ENCODE data around the gene SMCR8. TPM values are rescaled to one million over a fixed set of nuclear protein-coding genes. Genes with fewer than 3 reads are reported as not detected.
"Not testable (repeated sequence)": the region's sequence is repeated elsewhere in the genome, so short reads cannot be mapped to it uniquely, and the experiment has no call there.

The SMCR8 gene
- total and polyA plus RNA-seq, 2 of the 8 experiments (the other 6 are each of a cell fraction or from before 2014, with no cell fraction given): 6.9 to 18.5 TPM

DNA sequence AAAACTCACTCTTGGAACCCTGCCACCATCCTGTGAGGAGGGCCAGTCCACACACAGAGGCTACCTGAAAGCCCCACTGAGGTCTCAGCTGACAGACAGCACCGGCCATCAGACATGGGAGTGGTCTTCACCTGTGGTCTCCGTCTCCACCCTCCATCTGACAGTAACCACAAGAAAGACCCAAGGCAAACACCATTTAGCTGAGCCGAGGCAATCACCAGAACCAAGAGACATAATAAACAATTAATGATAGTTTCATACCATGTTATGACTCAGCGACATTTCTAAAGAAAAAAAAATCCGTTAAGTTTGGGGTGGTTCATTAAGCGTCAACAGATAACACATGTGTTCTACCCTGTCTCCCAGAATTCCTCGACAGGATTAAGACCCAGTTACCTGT lies 56.4 kb downstream of the SMCR8 start (continued):
- TF ChIP-seq KDM4A (IDR thresholded peaks at IDR 0.05; ENCODE audit: low read depth, low read length, severe bottlenecking) (no peak), EZH2 (IDR thresholded peaks at IDR 0.05; ENCODE audit: low read depth, low read length, severe bottlenecking) (no peak), SRF (IDR thresholded peaks at IDR 0.05; ENCODE audit: low read depth, low read length) (no peak)

DNA sequence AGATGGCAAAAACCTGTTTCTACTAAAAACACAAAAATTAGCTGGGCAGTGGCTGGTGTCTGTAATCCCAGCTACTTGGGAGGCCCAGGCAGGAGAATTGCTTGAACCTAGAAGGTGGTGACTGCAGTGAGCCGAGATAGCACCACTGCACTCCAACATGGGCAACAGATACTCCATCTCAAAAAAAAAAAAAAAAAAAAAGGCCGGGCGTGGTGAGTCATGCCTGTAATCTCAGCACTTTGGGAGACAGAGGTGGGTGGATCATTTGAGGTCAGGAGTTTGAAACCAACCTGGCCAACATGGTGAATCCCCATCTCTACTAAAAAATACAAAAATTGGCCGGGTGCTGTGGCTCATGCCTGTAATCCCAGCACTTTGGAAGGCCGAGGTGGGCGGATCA lies 58.1 kb downstream of the SMCR8 start:
- H3K56ac ChIP-seq (replicated peaks; ENCODE audit: insufficient read length, low read depth, low read length); H3K18ac ChIP-seq (ENCODE audit: extremely low read depth, low read length); H4K5ac ChIP-seq (ENCODE audit: insufficient read length, low read depth, low read length); H4K8ac ChIP-seq (ENCODE audit: extremely low read depth, insufficient read depth, low read length); H3K14ac ChIP-seq (ENCODE audit: insufficient read length); H3K79me1 ChIP-seq (ENCODE audit: low read depth, low read length); H3K27ac ChIP-seq (ENCODE audit: low read depth, low read length); H3K9me3 ChIP-seq (ENCODE audit: insufficient read depth in 2 of 2, low read depth in 1 of 2, low read length in 1 of 2); CTCF ChIA-PET (ENCODE audit: partially characterized antibody); H3K23ac ChIP-seq (ENCODE audit: insufficient read length); DNase-seq (ENCODE audit: low read depth in 1 of 2, low spot score in 2 of 2); H4K20me1 ChIP-seq (replicated peaks in 1 of 2; ENCODE audit: control insufficient read depth in 1 of 2, insufficient read depth in 2 of 2, low read length in 2 of 2); H3K79me2 ChIP-seq (ENCODE audit: control insufficient read depth in 1 of 2, insufficient read depth in 2 of 2, low read length in 2 of 2); H3K9ac ChIP-seq (replicated peaks in 1 of 4; ENCODE audit: extremely low read depth in 1 of 4, low read depth in 3 of 4, low read length in 3 of 4); H2BK12ac ChIP-seq (ENCODE audit: low read depth, low read length); H2BK5ac ChIP-seq (ENCODE audit: low read depth, low read length); FAIRE-seq; H3K4me1 ChIP-seq (replicated peaks in 1 of 4; ENCODE audit: control insufficient read depth in 3 of 4, insufficient read depth in 4 of 4, low read length in 3 of 4); H3K27me3 ChIP-seq (replicated peaks in 1 of 4; ENCODE audit: control insufficient read depth in 3 of 4, extremely low read depth in 1 of 4, insufficient read depth in 3 of 4, low read length in 3 of 4); H2BK20ac ChIP-seq (ENCODE audit: low read length); H4K91ac ChIP-seq (replicated peaks; ENCODE audit: insufficient read length, low read length); H3K4me2 ChIP-seq (ENCODE audit: insufficient read depth in 1 of 2, low read depth in 2 of 2, low read length in 2 of 2); H2BK15ac ChIP-seq (ENCODE audit: low read length); H2BK120ac ChIP-seq (replicated peaks; ENCODE audit: low read depth, low read length); H3K36me3 ChIP-seq (ENCODE audit: control insufficient read depth in 2 of 4, insufficient read depth in 4 of 4, low read length in 3 of 4); H3K23me2 ChIP-seq (ENCODE audit: low read depth, low read length); H2AK5ac ChIP-seq (ENCODE audit: low read depth, low read length); H3K4me3 ChIP-seq (ENCODE audit: extremely low read depth in 1 of 4, insufficient read depth in 2 of 4, low read depth in 3 of 4, low read length in 4 of 4); H2AFZ ChIP-seq (ENCODE audit: low read length); H3K4ac ChIP-seq (replicated peaks; ENCODE audit: insufficient read length, low read depth, low read length): not testable (repeated sequence)
- POLR2A ChIA-PET (ENCODE audit: partially characterized antibody): interaction anchor here (1.3 kb wide), 1 partner anchor 8 kb away, joined by 3 read pairs; no protein-coding TSS in a partner anchor
- 97% methylated on average over 4 of the region's 6 CpGs; no CpG with 5 or more reads in 1 of the 2 experiments for WGBS, 2 experiments (ENCODE audit: extremely low coverage in 1 of 2, insufficient coverage in 1 of 2, insufficient read length in 1 of 2, insufficient replicate concordance in 2 of 2, low coverage in 1 of 2, low lambda C conversion rate in 2 of 2, missing lambda C conversion rate in 1 of 2)
